ENCODE measurements around the gene KRTAP5-5.
"Not testable (repeated sequence)": the region's sequence is repeated elsewhere in the genome, so short reads cannot be mapped to it uniquely, and the experiment has no call there.

Gene KRTAP5-5

GRCh38 chr11:1645357-1645821 is 15.8 kb downstream of the KRTAP5-5 start:
- no peaks in the 10 kb centered on the region for H3K4me1 Mint-ChIP-seq
- ATAC-seq = no peak

GRCh38 chr11:1646540-1646939 is 17.0 kb downstream of the KRTAP5-5 start:
- not testable (repeated sequence) for H3K27ac Mint-ChIP-seq, H3K9me3 Mint-ChIP-seq, H3K4me3 Mint-ChIP-seq, ATAC-seq, H3K4me1 Mint-ChIP-seq, DNase-seq
- peaks cover 27% of the 10 kb centered on the region for H3K27me3 Mint-ChIP-seq

More at GRCh38 chr11:1645357-1645821, 15.8 kb downstream of the KRTAP5-5 start:
- H3K27ac Mint-ChIP-seq = no peak overlapping the region
- H3K9me3 Mint-ChIP-seq = no peaks in the 10 kb centered on the region
- peaks cover 39% of the 10 kb centered on the region for H3K27me3 Mint-ChIP-seq
- DNase-seq = no peak
- no peak overlapping the region for H3K4me3 Mint-ChIP-seq

- Mint-ChIP-seq H3K4me1 (no peaks in the 10 kb centered on the region), H3K4me3 (no peak overlapping the region), H3K9me3 (no peaks in the 10 kb centered on the region), H3K27me3 (peaks cover 24% of the 10 kb centered on the region), H3K27ac (no peak overlapping the region)
- ATAC-seq (no peak), DNase-seq (no peak)
Observed at GRCh38 chr11:1647901-1648652, 18.5 kb downstream of the KRTAP5-5 start.

GRCh38 chr11:1648653-1649420 is 19.3 kb downstream of the KRTAP5-5 start:
- Mint-ChIP-seq H3K27me3 (peaks cover 21% of the 10 kb centered on the region), H3K27ac (no peak overlapping the region), H3K9me3 (no peaks in the 10 kb centered on the region), H3K4me3 (no peak overlapping the region), H3K4me1 (no peaks in the 10 kb centered on the region)
- DNase-seq = no peak
- no peak for ATAC-seq

GRCh38 chr11:1650034-1650917 is 20.7 kb downstream of the KRTAP5-5 start:
- ATAC-seq (no peak), DNase-seq (no peak)

GRCh38 chr11:1650918-1651262 is 21.3 kb downstream of the KRTAP5-5 start:
- Mint-ChIP-seq H3K4me1 (no peaks in the 10 kb centered on the region), H3K9me3 (no peaks in the 10 kb centered on the region), H3K27me3 (peaks cover 13% of the 10 kb centered on the region), H3K27ac (no peak overlapping the region), H3K4me3 (no peak overlapping the region)
- ATAC-seq (no peak), DNase-seq (no peak)

More at GRCh38 chr11:1650034-1650917, 20.7 kb downstream of the KRTAP5-5 start:
- no peak overlapping the region for H3K4me3 Mint-ChIP-seq
- peaks cover 19% of the 10 kb centered on the region for H3K27me3 Mint-ChIP-seq
- H3K9me3 Mint-ChIP-seq = no peaks in the 10 kb centered on the region
- H3K4me1 Mint-ChIP-seq = no peaks in the 10 kb centered on the region
- no peak overlapping the region for H3K27ac Mint-ChIP-seq

GRCh38 chr11:1651411-1651980 is 21.9 kb downstream of the KRTAP5-5 start:
- DNase-seq (no peak), ATAC-seq (no peak)
- Mint-ChIP-seq H3K9me3 (no peaks in the 10 kb centered on the region), H3K4me3 (no peak overlapping the region), H3K27ac (no peak overlapping the region), H3K27me3 (peaks cover 11% of the 10 kb centered on the region), H3K4me1 (no peaks in the 10 kb centered on the region)

- Mint-ChIP-seq H3K4me3 (no peak overlapping the region), H3K27me3 (peaks cover 11% of the 10 kb centered on the region), H3K27ac (no peak overlapping the region), H3K9me3 (no peaks in the 10 kb centered on the region), H3K4me1 (no peaks in the 10 kb centered on the region)
- DNase-seq = no peak
- ATAC-seq = no peak
Observed at GRCh38 chr11:1652026-1652425, 22.5 kb downstream of the KRTAP5-5 start.

GRCh38 chr11:1652442-1652770 is 22.8 kb downstream of the KRTAP5-5 start:
- Mint-ChIP-seq H3K27ac (no peak overlapping the region), H3K4me3 (no peak overlapping the region), H3K9me3 (no peaks in the 10 kb centered on the region), H3K4me1 (no peaks in the 10 kb centered on the region), H3K27me3 (peaks cover 11% of the 10 kb centered on the region)
- ATAC-seq = no peak
- no peak for DNase-seq

- ATAC-seq (peak; percentile 78), DNase-seq (peak; percentile 74 to 75)
- Mint-ChIP-seq H3K27ac (no peak overlapping the region), H3K9me3 (no peaks in the 10 kb centered on the region), H3K4me3 (no peak overlapping the region), H3K27me3 (peaks cover 11% of the 10 kb centered on the region), H3K4me1 (no peaks in the 10 kb centered on the region)
Observed at GRCh38 chr11:1652771-1653540, 23.4 kb downstream of the KRTAP5-5 start.

- H3K27me3 Mint-ChIP-seq = peaks cover 16% of the 10 kb centered on the region
- DNase-seq = no peak
- no peak overlapping the region for H3K4me3 Mint-ChIP-seq
- no peaks in the 10 kb centered on the region for H3K4me1 Mint-ChIP-seq
- no peak overlapping the region for H3K27ac Mint-ChIP-seq
- no peak for ATAC-seq
- no peaks in the 10 kb centered on the region for H3K9me3 Mint-ChIP-seq
Observed at GRCh38 chr11:1653541-1654387, 24.2 kb downstream of the KRTAP5-5 start.

- Mint-ChIP-seq H3K4me1 (no peaks in the 10 kb centered on the region), H3K27me3 (peaks cover 25% of the 10 kb centered on the region), H3K27ac (no peak overlapping the region), H3K4me3 (no peak overlapping the region), H3K9me3 (no peaks in the 10 kb centered on the region)
- DNase-seq (no peak), ATAC-seq (no peak)
Observed at GRCh38 chr11:1654388-1655167, 25.0 kb downstream of the KRTAP5-5 start.

GRCh38 chr11:1655168-1656060 is 25.8 kb downstream of the KRTAP5-5 start:
- Mint-ChIP-seq H3K9me3 (no peaks in the 10 kb centered on the region), H3K4me1 (no peaks in the 10 kb centered on the region), H3K27ac (peak overlapping the region in 1 of 2 donors; percentile 31), H3K4me3 (no peak overlapping the region), H3K27me3 (peaks cover 33% of the 10 kb centered on the region)
- ATAC-seq (no peak), DNase-seq (no peak)
